Adrenal gland (tissue), 12 donors: Measurements from ENCODE around the gene MAP3K8. TPM values are rescaled to one million over a fixed set of nuclear protein-coding genes. Genes with fewer than 3 reads are reported as not detected.

Source experiments
- DNase-seq, 7 donors: peaks; one replicate each; pipeline ENCODE4 v3.0.0-alpha.2; 2019 to 2020
- H3K27ac ChIP-seq, 5 donors: fragments of 200-600 bp; sonication (generic) in 4 of 5; 1 replicate in 3 of 5; 2 replicates in 2 of 5; pipeline versions ENCODE4 v1.5.1 to v1.8.0; 2016 to 2020; ENCODE audit warnings: mild to moderate bottlenecking in 1 of 5
- H3K27me3 ChIP-seq: fragments of 200-600 bp; 2 replicates; pipeline ENCODE4 v1.8.0; 2021
- H3K36me3 ChIP-seq, 2 donors: fragments of 200-600 bp; replicated peaks in 1 of 2; 1 replicate in 1 of 2; 2 replicates in 1 of 2; pipeline versions ENCODE4 v1.5.1 to v1.8.0; 2018 to 2022
- H3K4me1 ChIP-seq, 2 donors: fragments of 200-600 bp; replicated peaks in 1 of 2; 1 replicate in 1 of 2; 2 replicates in 1 of 2; pipeline versions ENCODE4 v1.5.1 to v1.8.0; 2018 to 2021
- H3K4me3 ChIP-seq, 4 donors: fragments of 200-600 bp; sonication (generic) in 3 of 4; one replicate each; pipeline ENCODE4 v1.5.1; 2016 to 2018
- H3K9me3 ChIP-seq, 3 donors: fragments of 200-600 bp; sonication (generic) in 1 of 3; replicated peaks in 1 of 3; 1 replicate in 2 of 3; 2 replicates in 1 of 3; pipeline versions ENCODE4 v1.5.1 to v1.8.0; 2016 to 2021
- POLR2A ChIP-seq, 2 donors: fragments of 450-650 bp; IDR thresholded peaks; one replicate each; pipeline ENCODE4 v1.6.1; 2017; ENCODE audit warnings: antibody characterized with exemption in 2 of 2, mild to moderate bottlenecking in 2 of 2, moderate library complexity in 1 of 2
- WGBS, 4 donors: extraction: QIAGEN DNeasy Blood & Tissue Kit in 2 of 4; methylation state at CpG; one replicate each; pipeline versions ENCODE4 v1.1.5 to v1.1.7; 2013 to 2017; 5-methylcytosine and 5-hydroxymethylcytosine counted together
- intact Hi-C, 2 donors: fragments of 100-400 bp; cut with DNase I; formaldehyde crosslinking; loops; one replicate each; pipeline versions ENCODE4 v1.14.1 to v1.15.0; 2022 to 2023
- polyA plus RNA-seq, 3 donors: library from polyadenylated mRNA; stranded (reverse); fragments of 200-250 nt in 2 of 3; fragments of 350-450 nt in 1 of 3; fragmentation: Illumina TruSeq in 1 of 3; extraction: RNeasy Lipid Tissue Mini Kit (QIAGEN cat#74804) in 1 of 3; gene quantifications; one replicate each; pipeline ENCODE4 v1.2.3, GENCODE V29; 2013 to 2014
- total RNA-seq, 9 donors: library from RNA; depleted of rRNA in 4 of 9; stranded (reverse); fragments of >200 nt in 4 of 9; fragments of 120-200 nt in 1 of 9; fragmentation: NEBNext Ultra II Directional in 1 of 9; extraction: Animal tissue kit (Norgen Biotek cat#: 25700) in 1 of 9; gene quantifications; one replicate each; pipeline versions ENCODE4 v1.1.0 to v1.2.4, GENCODE V29; 2013 to 2023
- TF ChIP-seq, protein P1 (sequence below), 6 experiments: fragments of 450-650 bp in 4 of 6; fragments of 200-600 bp in 2 of 6; sonication (generic) in 1 of 6; IDR thresholded peaks; 1 replicate in 5 of 6; 2 replicates in 1 of 6; pipeline versions ENCODE4 v1.5.1 to v1.8.0; 2016 to 2021; ENCODE audit warnings: antibody characterized with exemption in 6 of 6, mild to moderate bottlenecking in 2 of 6, moderate library complexity in 1 of 6
- donor health status: healthy with polysubstance abuse.
- donor health status: Bipolar disorder and iron deficiency.
- donor health status: DM: yes; HTN: yes; CAD: no.
- donor health status: DM: no; HTN: no; CAD: no.
- donor health status: DM: no; HTN: no; CAD: no.
- donor health status: DM: yes; HTN: yes; CAD: no.

Gene MAP3K8
- total and polyA plus RNA-seq, 12 donors = 2.0 to 58.0 (median 20.1) TPM

DNA sequence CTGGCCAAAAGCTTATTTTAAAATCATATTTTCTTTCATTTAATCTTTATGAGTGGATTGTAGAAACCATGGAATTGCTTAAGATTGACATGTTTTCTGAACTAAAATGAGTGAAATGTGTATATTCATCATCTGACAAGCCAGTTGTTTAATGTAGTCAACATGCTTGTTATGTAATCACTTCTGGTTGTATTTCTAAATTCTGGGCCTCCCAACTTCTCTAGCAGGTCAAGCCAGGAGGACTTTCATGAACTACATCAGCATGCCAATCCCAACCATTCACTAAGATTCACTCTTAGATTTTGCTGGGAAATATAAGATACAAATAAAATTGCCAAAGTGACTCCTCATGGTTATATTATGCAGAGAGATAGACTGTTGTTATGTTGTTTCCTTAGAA lies 21.1 kb upstream of the MAP3K8 start:
- DNase-seq = no peak
- intact Hi-C loops = loop anchor here (5.0 to 10.0 kb wide), 2 partner anchors 119 to 122 kb away; no protein-coding TSS in a partner anchor
- Histone ChIP-seq H3K27me3 (no peaks in the 10 kb centered on the region), H3K4me3 (no peak overlapping the region), H3K4me1 (no peaks in the 10 kb centered on the region), H3K36me3 (no peaks in the 10 kb centered on the region), H3K27ac (no peak overlapping the region), H3K9me3 (no peaks in the 10 kb centered on the region)
- TF ChIP-seq, protein P1, sequence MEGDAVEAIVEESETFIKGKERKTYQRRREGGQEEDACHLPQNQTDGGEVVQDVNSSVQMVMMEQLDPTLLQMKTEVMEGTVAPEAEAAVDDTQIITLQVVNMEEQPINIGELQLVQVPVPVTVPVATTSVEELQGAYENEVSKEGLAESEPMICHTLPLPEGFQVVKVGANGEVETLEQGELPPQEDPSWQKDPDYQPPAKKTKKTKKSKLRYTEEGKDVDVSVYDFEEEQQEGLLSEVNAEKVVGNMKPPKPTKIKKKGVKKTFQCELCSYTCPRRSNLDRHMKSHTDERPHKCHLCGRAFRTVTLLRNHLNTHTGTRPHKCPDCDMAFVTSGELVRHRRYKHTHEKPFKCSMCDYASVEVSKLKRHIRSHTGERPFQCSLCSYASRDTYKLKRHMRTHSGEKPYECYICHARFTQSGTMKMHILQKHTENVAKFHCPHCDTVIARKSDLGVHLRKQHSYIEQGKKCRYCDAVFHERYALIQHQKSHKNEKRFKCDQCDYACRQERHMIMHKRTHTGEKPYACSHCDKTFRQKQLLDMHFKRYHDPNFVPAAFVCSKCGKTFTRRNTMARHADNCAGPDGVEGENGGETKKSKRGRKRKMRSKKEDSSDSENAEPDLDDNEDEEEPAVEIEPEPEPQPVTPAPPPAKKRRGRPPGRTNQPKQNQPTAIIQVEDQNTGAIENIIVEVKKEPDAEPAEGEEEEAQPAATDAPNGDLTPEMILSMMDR (IDR thresholded peaks at IDR 0.05) = no peak
- TF ChIP-seq POLR2A (IDR thresholded peaks at IDR 0.05) = no peak

DNA sequence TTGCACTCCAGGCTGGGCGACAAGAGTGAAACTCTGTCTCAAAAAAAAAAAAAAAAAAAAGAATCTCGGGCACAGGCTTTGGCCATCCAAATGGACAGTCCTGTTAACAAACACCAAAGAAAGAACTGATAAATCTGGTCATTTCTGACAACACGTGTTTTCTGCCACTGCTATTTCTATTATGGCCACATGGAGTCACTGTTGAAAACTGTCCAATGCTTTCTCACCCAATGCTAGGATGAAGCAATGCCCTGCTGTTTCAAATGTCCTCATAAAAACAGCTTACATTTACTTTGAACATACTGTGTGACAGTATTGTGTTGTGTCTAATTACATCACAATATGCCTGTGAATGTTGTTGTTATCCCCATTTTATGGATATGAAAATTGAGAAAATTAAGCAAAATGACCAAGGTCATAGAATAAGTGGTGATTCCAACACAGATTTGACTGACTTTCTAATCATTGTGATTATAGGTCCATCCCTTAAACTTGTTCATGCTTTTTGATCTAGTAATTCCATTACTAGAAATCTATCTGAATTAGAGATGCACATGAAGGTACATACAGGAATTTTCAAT lies 19.9 kb upstream of the MAP3K8 start:
- WGBS, 4 donors = 29 to 36% (median 33%) methylated on average over 3 of the region's 3 CpGs
- intact Hi-C loops = loop anchor here (5.0 to 10.0 kb wide), 2 partner anchors 118 to 121 kb away; no protein-coding TSS in a partner anchor
- no peak for TF ChIP-seq POLR2A (IDR thresholded peaks at IDR 0.05)
- TF ChIP-seq, protein P1 (IDR thresholded peaks at IDR 0.05) = peak; percentile 70 to 95 (median 91)
- Histone ChIP-seq H3K9me3 (no peaks in the 10 kb centered on the region), H3K4me3 (no peak overlapping the region), H3K27me3 (no peaks in the 10 kb centered on the region), H3K36me3 (no peaks in the 10 kb centered on the region), H3K27ac (no peak overlapping the region), H3K4me1 (peaks cover 6 to 9% of the 10 kb centered on the region in 2 donors)
- peak in 6 of 7 donors; percentile 36 to 67 (median 56) for DNase-seq

DNA sequence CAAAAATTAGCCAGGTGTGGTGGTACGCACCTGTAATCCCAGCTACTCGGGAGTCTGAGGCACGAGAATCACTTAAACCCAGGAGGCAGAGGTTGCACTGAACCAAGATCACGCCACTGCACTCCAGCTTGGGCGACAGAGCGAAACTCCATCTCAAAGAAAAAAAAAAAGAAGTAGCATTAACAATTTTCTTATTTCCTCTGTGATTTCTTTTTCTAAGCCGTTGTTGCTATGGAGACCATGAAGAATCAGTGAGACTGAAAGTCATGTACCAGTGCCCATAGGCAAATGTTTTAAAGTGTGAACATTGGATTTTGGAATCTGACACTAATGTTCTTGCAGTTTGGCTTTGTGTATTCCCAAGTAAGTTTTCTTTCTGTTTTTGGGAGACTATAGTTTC lies 18.4 kb upstream of the MAP3K8 start:
- H3K27me3 ChIP-seq = no peaks in the 10 kb centered on the region
- no peaks in the 10 kb centered on the region for H3K36me3 ChIP-seq
- DNase-seq = no peak
- peaks cover 6 to 10% of the 10 kb centered on the region in 2 donors for H3K4me1 ChIP-seq
- no peak overlapping the region for H3K4me3 ChIP-seq
- intact Hi-C loops = loop anchor here in 1 of 2 donors (10.0 kb wide), 1 partner anchor 119 kb away; no protein-coding TSS in a partner anchor
- WGBS, 4 donors = 83 to 88% (median 87%) methylated on average over 7 of the region's 7 CpGs
- H3K9me3 ChIP-seq = no peaks in the 10 kb centered on the region
- no peak for TF ChIP-seq POLR2A (IDR thresholded peaks at IDR 0.05)
- TF ChIP-seq, protein P1 (IDR thresholded peaks at IDR 0.05) = no peak
- no peak overlapping the region for H3K27ac ChIP-seq

DNA sequence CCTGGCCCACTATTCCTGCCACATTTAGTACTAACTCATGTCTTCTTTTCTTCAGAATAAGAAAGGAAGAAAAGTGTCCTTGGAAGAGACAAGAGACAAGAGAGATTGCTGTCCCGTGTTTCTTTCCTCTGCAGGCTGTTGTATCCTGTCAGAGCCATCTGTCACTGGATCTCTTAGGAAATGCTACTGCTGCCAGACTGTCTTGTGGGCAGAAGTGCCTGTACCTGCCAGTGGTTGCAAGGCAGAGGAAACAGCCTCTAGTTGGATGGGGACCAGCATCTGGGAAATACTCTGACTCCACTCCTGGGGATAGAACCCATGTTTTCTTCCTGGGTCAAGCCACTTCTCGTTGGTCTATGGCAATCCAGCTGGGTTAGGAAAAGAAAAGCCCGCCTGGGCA lies 16.7 kb upstream of the MAP3K8 start:
- peaks cover 6 to 10% of the 10 kb centered on the region in 2 donors for H3K4me1 ChIP-seq
- WGBS, 4 donors = 60 to 81% (median 71%) methylated on average over 3 of the region's 3 CpGs
- no peaks in the 10 kb centered on the region for H3K36me3 ChIP-seq
- H3K4me3 ChIP-seq = no peak overlapping the region
- intact Hi-C loops = loop anchor here in 1 of 2 donors (10.0 kb wide), 1 partner anchor 118 kb away; no protein-coding TSS in a partner anchor
- TF ChIP-seq, protein P1 (IDR thresholded peaks at IDR 0.05) = no peak
- no peak for TF ChIP-seq POLR2A (IDR thresholded peaks at IDR 0.05)
- H3K27ac ChIP-seq = no peak overlapping the region
- no peaks in the 10 kb centered on the region for H3K27me3 ChIP-seq
- no peaks in the 10 kb centered on the region for H3K9me3 ChIP-seq
- peak in 1 of 7 donors; percentile 15 for DNase-seq
